ENCODE data around the gene ENDOV. TPM values are rescaled to one million over a fixed set of nuclear protein-coding genes. Genes with fewer than 3 reads are reported as not detected.

The ENDOV gene
- total RNA-seq, 1 experiment from 2014 or later = 33.2 TPM

- no peaks in the 10 kb centered on the region for H3K9me3 Mint-ChIP-seq (ENCODE audit: low read depth, unreplicated experiment)
- BruUV-seq (replicated peaks) = no TSS peak
- H3K36me3 Mint-ChIP-seq (ENCODE audit: insufficient read depth, unreplicated experiment) = peaks cover 58% of the 10 kb centered on the region
- DNase-seq = no peak
- H3K27ac Mint-ChIP-seq (ENCODE audit: unreplicated experiment) = no peak overlapping the region
- CTCF ChIA-PET = no interaction called here
- H3K4me1 Mint-ChIP-seq (ENCODE audit: low read depth, unreplicated experiment) = no peaks in the 10 kb centered on the region
- no peak overlapping the region for H3K4me3 Mint-ChIP-seq (ENCODE audit: low read depth, unreplicated experiment)
- H3K27me3 Mint-ChIP-seq (ENCODE audit: unreplicated experiment) = no peaks in the 10 kb centered on the region
- intact Hi-C loops (cut with micrococcal nuclease; ENCODE audit: unreplicated experiment) = no loop called here
- no peak for TF ChIP-seq CTCF (IDR thresholded peaks at IDR 0.05; ENCODE audit: unreplicated experiment)
These were observed 26.8 kb upstream of the ENDOV start for GRCh38 chr17:80388175-80388574.

- CTCF ChIA-PET = no interaction called here
- no peak overlapping the region for H3K4me3 Mint-ChIP-seq (ENCODE audit: low read depth, unreplicated experiment)
- no peaks in the 10 kb centered on the region for H3K27me3 Mint-ChIP-seq (ENCODE audit: unreplicated experiment)
- TF ChIP-seq CTCF (IDR thresholded peaks at IDR 0.05; ENCODE audit: unreplicated experiment) = no peak
- intact Hi-C loops (cut with micrococcal nuclease; ENCODE audit: unreplicated experiment) = no loop called here
- BruUV-seq (replicated peaks) = no TSS peak
- no peaks in the 10 kb centered on the region for H3K9me3 Mint-ChIP-seq (ENCODE audit: low read depth, unreplicated experiment)
- H3K27ac Mint-ChIP-seq (ENCODE audit: unreplicated experiment) = no peak overlapping the region
- no peaks in the 10 kb centered on the region for H3K4me1 Mint-ChIP-seq (ENCODE audit: low read depth, unreplicated experiment)
- H3K36me3 Mint-ChIP-seq (ENCODE audit: insufficient read depth, unreplicated experiment) = peaks cover 54% of the 10 kb centered on the region
- DNase-seq = no peak
These were observed 26.4 kb upstream of the ENDOV start for GRCh38 chr17:80388601-80389000.

GRCh38 chr17:80389011-80389995 is 25.7 kb upstream of the ENDOV start:
- no peak overlapping the region for H3K27ac Mint-ChIP-seq (ENCODE audit: unreplicated experiment)
- no peak for DNase-seq
- no peak for TF ChIP-seq CTCF (IDR thresholded peaks at IDR 0.05; ENCODE audit: unreplicated experiment)
- H3K4me3 Mint-ChIP-seq (ENCODE audit: low read depth, unreplicated experiment) = no peak overlapping the region
- H3K9me3 Mint-ChIP-seq (ENCODE audit: low read depth, unreplicated experiment) = no peaks in the 10 kb centered on the region
- intact Hi-C loops (cut with micrococcal nuclease; ENCODE audit: unreplicated experiment) = no loop called here
- H3K4me1 Mint-ChIP-seq (ENCODE audit: low read depth, unreplicated experiment) = no peaks in the 10 kb centered on the region
- H3K36me3 Mint-ChIP-seq (ENCODE audit: insufficient read depth, unreplicated experiment) = peaks cover 48% of the 10 kb centered on the region
- no peaks in the 10 kb centered on the region for H3K27me3 Mint-ChIP-seq (ENCODE audit: unreplicated experiment)
- no TSS peak for BruUV-seq (replicated peaks)
- CTCF ChIA-PET = no interaction called here

GRCh38 chr17:80393241-80393890 is 21.6 kb upstream of the ENDOV start:
- no peaks in the 10 kb centered on the region for H3K27me3 Mint-ChIP-seq (ENCODE audit: unreplicated experiment)
- no peak for TF ChIP-seq CTCF (IDR thresholded peaks at IDR 0.05; ENCODE audit: unreplicated experiment)
- H3K4me3 Mint-ChIP-seq (ENCODE audit: low read depth, unreplicated experiment) = no peak overlapping the region
- no peak overlapping the region for H3K27ac Mint-ChIP-seq (ENCODE audit: unreplicated experiment)
- no TSS peak for BruUV-seq (replicated peaks)
- H3K4me1 Mint-ChIP-seq (ENCODE audit: low read depth, unreplicated experiment) = no peaks in the 10 kb centered on the region
- intact Hi-C loops (cut with micrococcal nuclease; ENCODE audit: unreplicated experiment) = no loop called here
- H3K36me3 Mint-ChIP-seq (ENCODE audit: insufficient read depth, unreplicated experiment) = peaks cover 33% of the 10 kb centered on the region
- no peaks in the 10 kb centered on the region for H3K9me3 Mint-ChIP-seq (ENCODE audit: low read depth, unreplicated experiment)
- CTCF ChIA-PET = no interaction called here
- no peak for DNase-seq
